AG04449 (cell line): ENCODE results near the gene DCAF8.
A peak's percentile ranks its signal among the peaks of the same experiment; 100 is the strongest.

Experiments used
- CTCF ChIA-PET: fragments of 350-600 bp; formaldehyde crosslinking; extraction: SDS; loops from one replicate; lab custom pipeline; 2021; ENCODE audit warnings: antibody characterized with exemption; lab: Yijun Ruan, JAX
- POLR2A ChIA-PET: fragments of 400-600, 350-600 bp; formaldehyde crosslinking; extraction: SDS; loops from one replicate; lab custom pipeline; 2020; ENCODE audit warnings: antibody characterized with exemption, inconsistent platforms; lab: Yijun Ruan, JAX
- DNase-seq: peaks from one replicate; pipeline ENCODE4 v3.0.0-alpha.2; 2010; ENCODE audit warnings: low read depth, low spot score
- H3K4me3 ChIP-seq: 2 replicates; pipeline ENCODE4 v1.5.1; 2011; ENCODE audit warnings: low read depth, mild to moderate bottlenecking, control low read depth, low read length
- CTCF ChIP-seq: IDR thresholded peaks from one replicate; pipeline ENCODE4 v1.5.1; 2011; ENCODE audit warnings: mild to moderate bottlenecking, moderate library complexity, low read length, control low read depth, inconsistent platforms; ENCODE audit not compliant: insufficient read depth; ENCODE audit errors: missing control alignments

The DCAF8 gene

DNA sequence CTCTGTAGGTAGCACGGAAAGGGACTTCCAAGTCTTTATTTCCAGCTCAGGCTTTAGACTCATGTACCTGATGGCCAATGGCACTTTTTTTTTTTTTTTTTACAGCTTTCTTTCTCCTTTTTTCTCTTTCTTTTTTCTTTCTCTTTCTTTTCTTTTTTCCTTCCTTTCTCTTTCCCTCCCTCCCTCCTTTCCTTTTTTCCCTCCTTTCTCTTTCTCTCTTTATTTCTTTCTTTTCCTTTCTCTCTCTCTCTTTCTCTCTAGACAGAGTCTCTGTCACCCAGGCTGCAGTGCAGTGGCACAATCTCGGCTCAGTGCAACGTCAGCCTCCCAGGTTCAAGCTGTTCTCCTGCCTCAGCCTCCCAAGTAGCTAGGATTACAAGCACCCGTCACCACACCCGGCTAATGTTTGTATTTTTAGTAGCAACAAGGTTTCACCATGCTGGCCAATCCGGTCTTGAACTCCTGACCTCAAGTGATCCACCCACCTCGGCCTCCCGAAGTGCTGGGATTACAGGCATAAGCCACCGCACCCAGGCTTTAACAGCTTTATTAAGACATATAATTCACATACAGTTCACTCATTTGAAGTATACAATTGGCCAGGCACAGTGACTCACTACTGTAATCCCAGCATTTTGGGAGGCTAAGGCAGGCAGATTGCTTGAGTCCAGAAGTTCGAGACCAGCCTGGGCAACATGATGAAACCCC is 5.1 kb upstream of the DCAF8 start:
- H3K4me3 ChIP-seq = no peak overlapping the region
- no peak for DNase-seq
- ChIA-PET POLR2A (no interaction called here), CTCF (interaction anchor here (0.7 to 1.0 kb wide), 3 partner anchors 10 to 182 kb away, joined by 3 to 4 read pairs (median 3); no protein-coding TSS in a partner anchor)
- TF ChIP-seq CTCF = no peak

DNA sequence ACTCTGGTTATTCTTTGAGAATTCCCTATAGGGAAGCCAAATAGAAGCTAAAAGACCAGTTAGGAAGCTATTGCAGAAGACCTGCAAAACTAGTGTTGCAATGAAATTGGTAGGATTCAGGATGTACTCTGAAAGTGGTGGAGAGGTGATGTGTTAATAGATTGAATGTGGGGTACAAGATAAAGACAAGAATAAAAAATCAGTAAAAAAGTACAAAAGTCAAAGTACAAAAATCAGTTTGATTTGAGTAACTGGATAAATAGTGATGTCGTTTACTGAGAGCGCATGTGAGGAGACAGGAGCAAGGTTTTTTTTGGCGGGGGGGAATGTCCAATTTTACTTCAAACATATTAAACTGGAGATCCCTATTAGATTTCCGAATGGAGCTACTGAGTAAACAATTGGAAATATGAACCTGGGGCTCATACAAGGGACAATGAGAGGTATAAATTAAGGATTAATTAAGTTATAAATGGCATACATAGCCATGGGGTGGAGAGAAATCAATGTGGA is 2.5 kb upstream of the DCAF8 start:
- no peak for TF ChIP-seq CTCF
- ChIA-PET CTCF (interaction anchor here (0.6 to 3.0 kb wide), 12 partner anchors 12 to 259 kb away, joined by 3 to 21 read pairs (median 3); no protein-coding TSS in a partner anchor), POLR2A (interaction anchor here (0.9 kb wide), 1 partner anchor 20 kb away, joined by 3 read pairs; the partner anchor contains the start of gene PEX19)
- no peak overlapping the region for H3K4me3 ChIP-seq
- DNase-seq = no peak

DNA sequence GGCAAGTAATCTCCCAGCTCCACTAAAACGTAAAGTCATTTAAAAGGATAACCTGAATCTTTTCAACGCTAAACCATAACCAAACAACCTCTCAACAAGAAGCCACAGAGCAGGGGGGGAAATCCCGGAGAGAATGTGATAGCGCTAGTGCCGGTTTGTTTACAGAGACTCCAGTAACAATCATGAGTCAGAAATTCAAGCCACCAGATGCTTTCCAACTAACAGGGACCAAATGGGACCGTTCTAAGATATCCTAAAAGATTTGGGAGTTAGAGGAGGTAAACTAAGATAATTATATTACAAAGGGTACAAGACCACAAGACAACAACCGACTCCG is 825 bp downstream of the DCAF8 start:
- peak; percentile 52 for DNase-seq
- ChIA-PET CTCF (interaction anchor here (1.3 to 3.8 kb wide), 6 partner anchors 10 to 176 kb away, joined by 3 to 34 read pairs (median 11); no protein-coding TSS in a partner anchor), POLR2A (interaction anchor here (1.1 to 1.6 kb wide), 2 partner anchors 53 to 137 kb away, joined by 3 to 4 read pairs; no protein-coding TSS in a partner anchor)
- no peak for TF ChIP-seq CTCF
- peak overlapping the region; percentile 99 for H3K4me3 ChIP-seq

GRCh38 chr1:160260406-160261382 is 1.7 kb downstream of the DCAF8 start:
- ChIA-PET POLR2A (interaction anchor here (0.5 to 1.6 kb wide), 4 partner anchors 49 to 136 kb away, joined by 3 to 7 read pairs (median 4); partner anchors contain the start of gene CASQ1), CTCF (interaction anchor here (1.1 to 3.8 kb wide), 7 partner anchors 9 to 175 kb away, joined by 3 to 34 read pairs (median 6); no protein-coding TSS in a partner anchor)
- no peak for TF ChIP-seq CTCF
- peak; percentile 65 for DNase-seq
- H3K4me3 ChIP-seq = peak overlapping the region; percentile 99

DNA sequence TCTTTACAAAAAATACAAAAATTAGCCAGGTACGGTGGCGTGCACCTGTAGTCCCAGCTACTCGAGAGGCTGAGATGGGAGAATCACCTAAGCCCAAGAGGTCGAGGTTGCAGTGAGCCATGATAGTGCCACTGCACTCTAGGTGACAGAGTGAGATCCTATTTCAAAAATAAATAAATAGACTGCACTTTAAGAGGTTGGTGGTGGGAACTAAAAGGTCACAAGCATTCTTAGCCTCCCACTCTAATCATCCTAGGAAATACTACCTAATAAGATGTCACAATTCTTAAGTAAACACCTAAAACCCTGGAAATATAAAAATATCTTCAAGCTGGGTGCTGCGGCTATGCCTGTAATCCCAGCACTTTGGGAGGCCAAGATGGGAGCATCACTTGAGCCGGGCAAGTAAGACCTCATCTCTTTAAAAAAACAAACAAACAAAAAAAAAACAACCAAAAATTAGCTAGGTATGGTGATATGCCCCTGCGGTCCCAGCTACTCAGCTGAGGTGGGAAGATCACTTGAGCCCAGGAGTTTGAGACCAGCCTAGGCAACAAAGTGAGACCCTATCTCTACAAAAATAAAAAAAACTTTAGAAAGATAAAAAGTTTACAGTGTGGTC is 4.1 kb downstream of the DCAF8 start:
- CTCF ChIA-PET = interaction anchor here (0.9 to 2.4 kb wide), 9 partner anchors 9 to 171 kb away, joined by 3 to 7 read pairs (median 4); no protein-coding TSS in a partner anchor
- DNase-seq = no peak
- POLR2A ChIA-PET = no interaction called here

More for the DNA sequence above, 4.1 kb downstream of the DCAF8 start:
- no peak overlapping the region for H3K4me3 ChIP-seq
- no peak for TF ChIP-seq CTCF
